Measurements from ENCODE around the gene NPY5R.

Gene NPY5R

DNA sequence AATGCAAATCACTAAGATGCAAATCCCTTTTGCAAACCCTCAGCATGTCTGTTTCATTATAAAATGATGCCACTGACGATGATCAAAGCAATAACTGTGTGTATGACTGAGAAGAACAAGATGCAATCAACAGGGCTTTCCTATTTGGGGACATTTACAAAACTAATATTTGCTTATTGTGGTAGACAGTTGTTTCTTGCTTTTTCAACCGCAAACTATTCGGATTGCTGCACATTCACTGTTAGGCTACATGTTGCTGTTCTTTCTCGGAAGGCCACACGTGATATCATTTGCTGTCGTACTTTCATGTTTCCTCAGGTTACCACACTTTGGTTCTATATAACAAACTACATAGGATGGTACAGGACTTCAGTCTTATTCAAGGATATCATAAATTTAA is 49.8 kb downstream of the NPY5R start:
- TF ChIP-seq, protein P1, sequence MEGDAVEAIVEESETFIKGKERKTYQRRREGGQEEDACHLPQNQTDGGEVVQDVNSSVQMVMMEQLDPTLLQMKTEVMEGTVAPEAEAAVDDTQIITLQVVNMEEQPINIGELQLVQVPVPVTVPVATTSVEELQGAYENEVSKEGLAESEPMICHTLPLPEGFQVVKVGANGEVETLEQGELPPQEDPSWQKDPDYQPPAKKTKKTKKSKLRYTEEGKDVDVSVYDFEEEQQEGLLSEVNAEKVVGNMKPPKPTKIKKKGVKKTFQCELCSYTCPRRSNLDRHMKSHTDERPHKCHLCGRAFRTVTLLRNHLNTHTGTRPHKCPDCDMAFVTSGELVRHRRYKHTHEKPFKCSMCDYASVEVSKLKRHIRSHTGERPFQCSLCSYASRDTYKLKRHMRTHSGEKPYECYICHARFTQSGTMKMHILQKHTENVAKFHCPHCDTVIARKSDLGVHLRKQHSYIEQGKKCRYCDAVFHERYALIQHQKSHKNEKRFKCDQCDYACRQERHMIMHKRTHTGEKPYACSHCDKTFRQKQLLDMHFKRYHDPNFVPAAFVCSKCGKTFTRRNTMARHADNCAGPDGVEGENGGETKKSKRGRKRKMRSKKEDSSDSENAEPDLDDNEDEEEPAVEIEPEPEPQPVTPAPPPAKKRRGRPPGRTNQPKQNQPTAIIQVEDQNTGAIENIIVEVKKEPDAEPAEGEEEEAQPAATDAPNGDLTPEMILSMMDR (IDR thresholded peaks at IDR 0.05; ENCODE audit: borderline replicate concordance, control extremely low read depth, extremely low read depth, insufficient read depth, missing control alignments): no peak
- no peak for DNase-seq (ENCODE audit: low spot score)
- in situ Hi-C loops (cut with MboI; ENCODE audit: low sequenced_read_pairs, unreplicated experiment): no loop called here

DNA sequence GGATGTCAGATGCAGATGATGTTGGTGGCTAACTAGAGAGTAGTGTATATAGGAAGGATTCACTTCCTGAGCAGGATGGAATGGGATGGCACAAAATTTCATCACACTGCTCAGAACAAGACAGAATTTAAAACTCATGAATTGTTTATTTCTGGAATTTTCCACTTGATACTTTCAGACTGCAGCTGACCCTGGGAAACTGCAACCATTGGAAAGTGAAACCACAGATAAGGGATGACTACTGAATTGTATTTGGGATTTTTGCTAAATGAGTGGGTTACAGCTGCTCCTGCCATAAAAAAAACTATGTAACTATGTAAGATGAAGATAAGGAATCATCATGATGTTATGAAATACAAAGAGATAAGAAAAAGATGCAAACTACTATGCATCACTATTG is 51.4 kb downstream of the NPY5R start:
- TF ChIP-seq, protein P1 (IDR thresholded peaks at IDR 0.05; ENCODE audit: borderline replicate concordance, control extremely low read depth, extremely low read depth, insufficient read depth, missing control alignments): no peak
- in situ Hi-C loops (cut with MboI; ENCODE audit: low sequenced_read_pairs, unreplicated experiment): no loop called here
- no peak for DNase-seq (ENCODE audit: low spot score)

DNA sequence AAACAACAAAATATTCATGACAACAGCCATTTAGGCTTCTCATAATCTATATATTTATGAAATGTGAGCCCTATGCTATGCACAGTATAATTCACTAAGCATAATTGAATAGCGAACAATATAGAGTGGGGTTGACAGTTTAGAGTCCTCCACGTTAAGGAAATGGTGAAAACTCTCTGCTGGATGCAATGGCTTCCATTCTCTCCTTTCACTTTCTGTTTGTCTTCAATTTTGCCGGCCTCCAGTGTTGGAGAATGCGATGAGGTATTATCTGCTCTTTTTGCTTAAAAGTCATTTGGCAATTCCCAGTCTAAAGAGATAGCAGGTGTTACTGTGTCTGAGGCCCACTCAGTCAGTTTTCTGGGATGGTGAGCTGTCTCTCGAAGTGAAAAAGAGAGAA is 52.1 kb downstream of the NPY5R start:
- TF ChIP-seq, protein P1 (IDR thresholded peaks at IDR 0.05; ENCODE audit: borderline replicate concordance, control extremely low read depth, extremely low read depth, insufficient read depth, missing control alignments): no peak
- in situ Hi-C loops (cut with MboI; ENCODE audit: low sequenced_read_pairs, unreplicated experiment): no loop called here
- no peak for DNase-seq (ENCODE audit: low spot score)

DNA sequence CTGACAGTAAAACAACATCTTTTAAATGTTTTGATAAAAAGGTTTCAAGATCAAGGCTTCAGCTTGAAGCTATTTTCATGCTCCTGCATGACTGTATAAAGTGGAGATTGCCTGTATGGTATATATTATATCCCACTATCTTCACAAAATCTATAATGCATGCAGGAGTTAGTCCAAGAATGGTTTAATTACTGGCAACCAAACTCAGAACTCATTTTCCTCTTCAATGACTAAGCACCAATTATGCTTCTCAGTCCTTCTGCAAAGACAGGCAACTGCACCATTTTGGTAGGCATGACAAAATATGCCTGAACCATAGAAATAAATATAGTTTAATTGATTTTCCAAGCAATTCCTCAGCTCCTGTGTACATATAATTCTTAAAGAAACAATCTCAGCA is 54.5 kb downstream of the NPY5R start:
- in situ Hi-C loops (cut with MboI; ENCODE audit: low sequenced_read_pairs, unreplicated experiment): no loop called here
- TF ChIP-seq, protein P1 (IDR thresholded peaks at IDR 0.05; ENCODE audit: borderline replicate concordance, control extremely low read depth, extremely low read depth, insufficient read depth, missing control alignments): no peak
- no peak for DNase-seq (ENCODE audit: low spot score)

DNA sequence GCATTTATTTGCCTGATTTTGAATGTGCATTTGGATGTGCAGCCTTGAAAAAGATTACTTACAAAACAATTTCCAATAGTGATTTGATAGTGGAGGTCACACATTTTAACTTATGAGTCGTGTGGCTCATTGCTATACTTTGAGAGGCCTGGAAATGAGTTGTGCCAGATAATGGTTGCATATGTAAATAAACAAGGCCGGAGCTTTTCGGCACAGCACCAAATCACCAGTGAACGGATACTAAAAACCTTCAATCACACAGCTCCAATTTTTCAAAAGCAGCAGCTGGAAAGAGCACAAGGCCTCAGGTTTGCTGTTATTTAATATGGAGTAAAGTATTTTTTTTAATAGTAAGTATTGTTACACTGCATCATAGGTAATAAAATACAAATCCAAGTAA is 57.2 kb downstream of the NPY5R start:
- TF ChIP-seq, protein P1 (IDR thresholded peaks at IDR 0.05; ENCODE audit: borderline replicate concordance, control extremely low read depth, extremely low read depth, insufficient read depth, missing control alignments): no peak
- in situ Hi-C loops (cut with MboI; ENCODE audit: low sequenced_read_pairs, unreplicated experiment): no loop called here
- DNase-seq (ENCODE audit: low spot score): no peak

All from GM13976 (cell line).